HepG2 (cell line): ENCODE measurements around the gene PLCG2. TPM values are rescaled to one million over a fixed set of nuclear protein-coding genes. Genes with fewer than 3 reads are reported as not detected.
A peak's percentile ranks its signal among the peaks of the same experiment; 100 is the strongest.

Experiments used
- ATAC-seq: fragments of 200-7000 bp; cut with Tn5 transposase; 3 replicates; pipeline ENCODE4 v1.9.1; 2020; ENCODE audit warnings: mild to moderate bottlenecking, moderate library complexity
- BruUV-seq: library from RNA; stranded (reverse); fragments of 400-500 nt; replicated peaks from 2 replicates; lab custom pipeline; 2021; lab: Mats Ljungman, UMichigan
- CTCF ChIA-PET: fragments of 300-600 bp; formaldehyde crosslinking; extraction: SDS; loops from one replicate; lab custom pipeline; 2021; ENCODE audit warnings: low total read pairs, inconsistent platforms, low intra/inter-chr PET ratio; lab: Yijun Ruan, JAX
- POLR2A ChIA-PET: fragments of 350-600 bp; sonication (Branson Sonifier 250); formaldehyde crosslinking; loops from one replicate; lab custom pipeline; 2020; ENCODE audit warnings: antibody characterized with exemption, inconsistent platforms; lab: Yijun Ruan, JAX
- DNase-seq: peaks from one replicate; pipeline ENCODE4 v3.0.0-alpha.2; 2015; ENCODE audit warnings: low spot score
- FAIRE-seq: peaks from 3 replicates; lab custom pipeline; 2011; peaks lifted over from hg19 to GRCh38; lab: Jason Lieb, UNC
- H2AFZ ChIP-seq: one replicate; pipeline ENCODE4 v1.6.1; 2011; ENCODE audit warnings: low read length, inconsistent platforms
- H3K27ac ChIP-seq: fragments of 300-600 bp; 3 replicates; pipeline ENCODE4 v1.8.0; 2011; ENCODE audit warnings: mixed run types, mild to moderate bottlenecking, mixed read lengths, low read length, inconsistent platforms; ENCODE audit not compliant: insufficient read depth; ENCODE audit errors: extremely low read length
- H3K27me3 ChIP-seq, 2 experiments: fragments of 200-600 bp in 1 of 2; 2 replicates in 1 of 2; 3 replicates in 1 of 2; pipeline versions ENCODE4 v1.6.0 to v1.8.0; 2011; ENCODE audit warnings: low read length in 2 of 2, mild to moderate bottlenecking in 2 of 2, moderate library complexity in 2 of 2, inconsistent platforms in 1 of 2; ENCODE audit not compliant: insufficient read depth in 2 of 2, control insufficient read depth in 1 of 2
- H3K36me3 ChIP-seq, 2 experiments: fragments of 200-600 bp in 1 of 2; replicated peaks in 1 of 2; 2 replicates in 1 of 2; 3 replicates in 1 of 2; pipeline versions ENCODE4 v1.5.1 to v1.8.0; 2011; ENCODE audit warnings: low read length in 2 of 2, inconsistent platforms in 1 of 2; ENCODE audit not compliant: insufficient read depth in 2 of 2, control insufficient read depth in 1 of 2
- H3K4me1 ChIP-seq: 2 replicates; pipeline ENCODE4 v1.5.1; 2012; ENCODE audit warnings: low read length, inconsistent platforms; ENCODE audit not compliant: insufficient read depth
- H3K4me2 ChIP-seq: 2 replicates; pipeline ENCODE4 v1.6.0; 2011; ENCODE audit warnings: low read depth, low read length, inconsistent platforms
- H3K4me3 ChIP-seq, 3 experiments: fragments of 200-600 bp in 1 of 3; sonication (generic), shearing (Covaris generic) in 1 of 3; replicated peaks in 1 of 3; 2 replicates each; pipeline ENCODE4 v1.5.1; 2011 to 2016; ENCODE audit warnings: low read length in 3 of 3, inconsistent platforms in 2 of 3, low read depth in 2 of 3, mild to moderate bottlenecking in 2 of 3, control low read depth in 1 of 3, mixed read lengths in 1 of 3; ENCODE audit not compliant: insufficient read depth in 1 of 3
- H3K79me2 ChIP-seq: one replicate; pipeline ENCODE4 v1.6.1; 2011; ENCODE audit warnings: low read length, inconsistent platforms; ENCODE audit not compliant: insufficient read depth
- H3K9ac ChIP-seq: 2 replicates; pipeline ENCODE4 v1.6.0; 2011; ENCODE audit warnings: mild to moderate bottlenecking, low read depth, low read length, inconsistent platforms; ENCODE audit not compliant: insufficient read depth
- H3K9me3 ChIP-seq: 2 replicates; pipeline ENCODE4 v1.5.1; 2012; ENCODE audit warnings: mild to moderate bottlenecking, low read length
- H4K20me1 ChIP-seq: 2 replicates; pipeline ENCODE4 v1.6.0; 2011; ENCODE audit warnings: inconsistent platforms, mild to moderate bottlenecking, low read length, moderate library complexity; ENCODE audit not compliant: insufficient read depth
- ATF1 ChIP-seq: IDR thresholded peaks from 2 replicates; pipeline ENCODE4 v1.6.1; 2016; ENCODE audit warnings: mild to moderate bottlenecking, control low read depth
- BRF2 ChIP-seq: sonication (generic); formaldehyde crosslinking; IDR thresholded peaks from 2 replicates; pipeline ENCODE4 v1.8.1; 2022; ENCODE audit warnings: mild to moderate bottlenecking, missing genetic modification reagents
- ELF1 ChIP-seq: sonication (generic); formaldehyde crosslinking; IDR thresholded peaks from 2 replicates; pipeline ENCODE4 v1.4.0; 2020; ENCODE audit warnings: missing genetic modification reagents
- GABPA ChIP-seq, 2 experiments: IDR thresholded peaks; 2 replicates each; pipeline ENCODE4 v1.6.1; 2011 to 2016; ENCODE audit warnings: low read depth in 2 of 2, low read length in 1 of 2, missing biosample characterization in 1 of 2, missing genetic modification characterization in 1 of 2
- PAF1 ChIP-seq: IDR thresholded peaks from 2 replicates; pipeline ENCODE4 v1.6.1; 2016; ENCODE audit warnings: missing genetic modification reagents, missing compliant biosample characterization
- PCBP1 ChIP-seq: fragments of 200-400 bp; formaldehyde crosslinking; IDR thresholded peaks from 2 replicates; pipeline ENCODE4 v1.6.1; 2017; ENCODE audit warnings: mild to moderate bottlenecking, low read depth, low read length, borderline replicate concordance
- ZBTB43 ChIP-seq: sonication (generic); formaldehyde crosslinking; conservative IDR thresholded peaks from 2 replicates; pipeline ENCODE4 v1.4.0; 2020; ENCODE audit warnings: missing genetic modification reagents
- ZNF280D ChIP-seq: sonication (generic); formaldehyde crosslinking; IDR thresholded peaks from 2 replicates; pipeline ENCODE4 v1.5.1; 2020; ENCODE audit warnings: mild to moderate bottlenecking, missing genetic modification reagents
- ZNF737 ChIP-seq: sonication (generic); formaldehyde crosslinking; IDR thresholded peaks from 2 replicates; pipeline ENCODE4 v1.5.0; 2020; ENCODE audit warnings: missing genetic modification reagents, mild to moderate bottlenecking, borderline replicate concordance
- WGBS: methylation state at CpG from one replicate; pipeline ENCODE4 v1.1.6; 2017; ENCODE audit warnings: low lambda C conversion rate; 5-methylcytosine and 5-hydroxymethylcytosine counted together
- in situ Hi-C: cut with HindIII; loops from 2 replicates; pipeline ENCODE4 v1.10.0; 2017; ENCODE audit warnings: low pct_unique_long_range_greater_than_20kb; ENCODE audit not compliant: extremely low pct_ligation_motif_present
- intact Hi-C: fragments of 100-400 bp; cut with micrococcal nuclease; formaldehyde crosslinking; loops from one replicate; pipeline ENCODE4 v1.10.0; 2022; ENCODE audit not compliant: unreplicated experiment
- polyA plus RNA-seq, 8 experiments: library from polyadenylated mRNA; depleted of rRNA in 3 of 8; stranded (reverse) in 7 of 8; unstranded in 1 of 8; fragments of >200 nt; fragmentation: Illumina TruSeq in 4 of 8; extraction: Trizol in 4 of 8; gene quantifications; 2 replicates each; pipeline versions ENCODE4 v1.2.1 to v1.2.3, GENCODE V29; 2011 to 2016; ENCODE audit warnings: low read depth in 4 of 8, missing spikeins in 1 of 8, mixed read lengths in 1 of 8; ENCODE audit not compliant: insufficient read depth in 1 of 8
- total RNA-seq, 5 experiments: library from RNA; depleted of rRNA; stranded (reverse); fragments of >200 nt; fragmentation: Illumina TruSeq; extraction: Trizol; gene quantifications; 2 replicates each; pipeline ENCODE4 v1.2.3, GENCODE V29; 2016; ENCODE audit warnings: low read depth in 1 of 5
- TF ChIP-seq, protein P1 (sequence below): sonication (generic); formaldehyde crosslinking; IDR thresholded peaks from 2 replicates; pipeline ENCODE4 v1.5.0; 2020; ENCODE audit warnings: mild to moderate bottlenecking, low read depth, missing genetic modification reagents, borderline replicate concordance

The PLCG2 gene
- total and polyA plus RNA-seq, 2 of the 13 experiments (the other 11 are each of a cell fraction or from before 2014, with no cell fraction given), result 0.13 to 0.18 TPM

- CTCF ChIA-PET, result no interaction called here
- H3K79me2 ChIP-seq, result no peaks in the 10 kb centered on the region
- no TSS peak for BruUV-seq
Observed at GRCh38 chr16:81782236-81782635, 3.1 kb downstream of the PLCG2 start.

GRCh38 chr16:81784072-81784795 lies 5.1 kb downstream of the PLCG2 start:
- H3K27me3 ChIP-seq, result peaks cover 3 to 55% of the 10 kb centered on the region in 2 experiments; a peak in 4 of 5 replicates
- H3K9ac ChIP-seq, result no peak overlapping the region
- in situ Hi-C loops (no loop called here), intact Hi-C loops (no loop called here)
- no peaks in the 10 kb centered on the region for H3K4me1 ChIP-seq
- ATAC-seq (peak; percentile 21; the same call in 2 of the 3 replicates), DNase-seq (no peak), FAIRE-seq (no peak)
- H3K4me3 ChIP-seq, result no peak overlapping the region
- H4K20me1 ChIP-seq, result no peaks in the 10 kb centered on the region; the same call in 1 of the 2 replicates
- no peak overlapping the region for H2AFZ ChIP-seq
- no peaks in the 10 kb centered on the region for H3K36me3 ChIP-seq
- H3K4me2 ChIP-seq, result no peak overlapping the region
- no peaks in the 10 kb centered on the region for H3K9me3 ChIP-seq
- POLR2A ChIA-PET, result no interaction called here
- BruUV-seq, result no TSS peak
- no peak overlapping the region for H3K27ac ChIP-seq
- 2% methylated on average over 3 of the region's 3 CpGs for WGBS
- CTCF ChIA-PET, result no interaction called here
- H3K79me2 ChIP-seq, result no peaks in the 10 kb centered on the region
- TF ChIP-seq GABPA (IDR thresholded peaks at IDR 0.05; ENCODE audit: low read depth, low read length), result no peak
- TF ChIP-seq GABPA (CRISPR knock-in tag; IDR thresholded peaks at IDR 0.05; ENCODE audit: low read depth), result no peak
- no peak for TF ChIP-seq ZNF280D
- TF ChIP-seq ELF1 (CRISPR knock-in tag), result no peak
- no peak for TF ChIP-seq PCBP1
- no peak for TF ChIP-seq PAF1 (CRISPR knock-in tag)
- TF ChIP-seq BRF2, result no peak
- TF ChIP-seq ATF1 (CRISPR knock-in tag), result no peak

More at GRCh38 chr16:81782236-81782635, 3.1 kb downstream of the PLCG2 start:
- Histone ChIP-seq H2AFZ (no peak overlapping the region), H3K4me2 (no peak overlapping the region), H3K4me1 (no peaks in the 10 kb centered on the region), H3K9ac (no peak overlapping the region), H4K20me1 (no peaks in the 10 kb centered on the region; the same call in 1 of the 2 replicates), H3K27ac (no peak overlapping the region), H3K9me3 (no peaks in the 10 kb centered on the region), H3K36me3 (no peaks in the 10 kb centered on the region), H3K27me3 (peaks cover 4 to 66% of the 10 kb centered on the region in 2 experiments; a peak in 4 of 5 replicates), H3K4me3 (no peak overlapping the region)
- intact Hi-C loops, result no loop called here
- FAIRE-seq (no peak), DNase-seq (no peak), ATAC-seq (no peak)
- in situ Hi-C loops, result no loop called here
- 67% methylated on average over 3 of the region's 3 CpGs for WGBS
- TF ChIP-seq, protein P1, sequence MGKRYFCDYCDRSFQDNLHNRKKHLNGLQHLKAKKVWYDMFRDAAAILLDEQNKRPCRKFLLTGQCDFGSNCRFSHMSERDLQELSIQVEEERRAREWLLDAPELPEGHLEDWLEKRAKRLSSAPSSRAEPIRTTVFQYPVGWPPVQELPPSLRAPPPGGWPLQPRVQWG (CRISPR knock-in tag), result no peak
- no peak for TF ChIP-seq ZBTB43
- TF ChIP-seq ZNF737 (CRISPR knock-in tag), result no peak
- POLR2A ChIA-PET, result no interaction called here
